ENCODE data around the gene TRAPPC10.
"Not testable (repeated sequence)": the region's sequence is repeated elsewhere in the genome, so short reads cannot be mapped to it uniquely, and the experiment has no call there.

Gene TRAPPC10

DNA sequence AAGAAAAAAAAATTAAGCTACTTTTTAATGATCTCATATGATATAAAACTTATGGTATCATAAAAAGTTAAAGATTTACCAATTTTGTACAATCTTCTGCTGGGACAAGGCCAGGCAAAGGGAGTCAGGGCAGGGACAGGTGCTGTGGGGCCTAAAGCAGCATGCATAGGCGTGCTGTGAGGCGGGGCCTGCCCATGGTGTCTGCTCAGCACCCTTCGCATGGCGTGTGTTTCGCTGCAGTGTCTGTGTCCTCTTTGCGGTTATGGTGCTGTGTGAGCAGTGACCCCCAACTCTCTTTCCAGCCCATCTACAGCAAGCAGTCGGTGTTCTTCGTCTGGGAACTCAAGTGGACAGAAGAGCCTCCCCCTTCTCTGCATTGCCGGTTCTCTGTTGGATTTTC lies 81.7 kb downstream of the TRAPPC10 start:
- no peak for DNase-seq

DNA sequence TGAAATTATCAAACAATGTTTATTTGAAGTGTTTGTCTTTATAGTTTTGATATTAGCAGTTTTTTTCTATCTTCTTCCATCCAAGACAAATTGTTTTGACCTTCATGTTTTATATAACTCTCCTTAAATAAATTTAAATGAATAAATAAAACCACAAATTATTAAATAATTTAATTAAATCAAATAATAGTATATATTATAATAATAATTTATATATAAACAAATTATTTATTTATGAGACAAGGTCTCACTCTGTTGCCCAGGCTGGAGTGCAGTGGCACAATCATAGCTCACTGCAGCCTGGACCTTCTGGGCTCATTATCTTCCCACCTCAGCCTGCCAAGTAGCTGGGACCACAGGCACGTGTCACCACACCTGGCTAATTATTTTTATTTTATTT lies 82.7 kb downstream of the TRAPPC10 start:
- DNase-seq, result no peak

DNA sequence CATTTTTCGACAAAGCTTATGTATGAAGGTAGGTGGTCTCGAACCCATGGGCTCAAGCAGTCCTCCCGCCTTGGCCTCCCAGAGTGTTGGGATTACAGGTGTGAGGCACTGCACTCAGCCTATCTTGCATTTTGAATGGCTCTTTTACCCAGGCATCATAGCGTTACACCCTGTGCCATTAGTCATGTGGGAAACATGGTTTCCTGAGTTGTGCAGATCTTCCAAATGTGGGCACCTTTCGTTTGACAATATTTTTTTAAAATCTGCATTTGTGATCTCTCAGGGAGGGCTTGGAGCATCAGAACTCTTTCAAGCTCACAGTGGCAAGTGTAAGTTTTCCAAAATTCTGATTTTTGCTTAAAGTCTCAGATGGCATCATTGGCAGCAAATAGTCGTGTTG lies 86.4 kb downstream of the TRAPPC10 start:
- DNase-seq, result not testable (repeated sequence)

DNA sequence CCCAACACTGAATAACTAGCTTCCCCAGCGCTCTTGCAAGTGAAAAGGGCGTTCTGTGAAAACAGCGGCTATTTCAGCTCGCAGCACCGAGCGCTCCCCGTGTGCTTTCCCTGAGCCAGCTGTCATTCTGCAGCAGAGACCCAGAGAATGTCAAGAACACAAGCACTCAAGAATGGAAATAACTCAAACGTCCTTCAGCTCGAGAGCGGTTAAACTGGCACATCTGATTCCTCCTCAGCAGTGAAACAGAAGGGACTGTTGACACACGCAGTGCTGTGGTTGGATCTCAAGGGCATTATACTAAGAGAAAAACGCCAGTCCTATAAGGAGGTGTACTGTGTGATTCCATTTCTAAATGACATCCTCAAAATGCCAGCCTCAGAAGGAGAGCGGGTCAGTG lies 86.9 kb downstream of the TRAPPC10 start:
- DNase-seq, result not testable (repeated sequence)

DNA sequence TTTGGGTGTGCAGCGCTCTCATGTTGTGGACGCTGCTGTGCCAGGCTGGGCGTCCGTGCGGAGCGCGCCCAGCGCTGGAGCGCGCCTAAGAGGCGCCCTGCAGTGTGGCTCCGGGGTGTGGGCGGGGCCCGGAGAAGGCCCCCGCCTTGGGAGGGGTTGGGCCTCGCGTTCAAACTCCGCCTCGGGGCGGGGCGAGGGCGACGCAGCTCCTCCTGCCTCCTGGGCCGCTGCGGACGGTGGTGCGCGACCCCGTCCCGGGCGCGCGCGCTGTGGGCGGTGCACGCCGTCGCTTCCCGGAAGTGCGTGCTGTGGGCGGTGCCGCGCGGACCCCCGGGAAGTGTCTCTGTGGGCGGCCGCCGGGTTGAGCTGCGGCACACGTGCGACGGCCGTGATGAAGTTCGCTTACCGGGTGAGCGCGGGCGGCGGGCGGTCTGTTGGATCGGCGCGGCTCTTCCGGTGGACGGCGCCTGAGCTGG lies 95.0 kb downstream of the TRAPPC10 start, which contains the start of gene PWP2:
Gene PWP2 (plus strand): TSS at position 374 of the 476 bp plus-strand sequence. CDS start 18 bp downstream, at position 392.
- not testable (repeated sequence) for DNase-seq

DNA sequence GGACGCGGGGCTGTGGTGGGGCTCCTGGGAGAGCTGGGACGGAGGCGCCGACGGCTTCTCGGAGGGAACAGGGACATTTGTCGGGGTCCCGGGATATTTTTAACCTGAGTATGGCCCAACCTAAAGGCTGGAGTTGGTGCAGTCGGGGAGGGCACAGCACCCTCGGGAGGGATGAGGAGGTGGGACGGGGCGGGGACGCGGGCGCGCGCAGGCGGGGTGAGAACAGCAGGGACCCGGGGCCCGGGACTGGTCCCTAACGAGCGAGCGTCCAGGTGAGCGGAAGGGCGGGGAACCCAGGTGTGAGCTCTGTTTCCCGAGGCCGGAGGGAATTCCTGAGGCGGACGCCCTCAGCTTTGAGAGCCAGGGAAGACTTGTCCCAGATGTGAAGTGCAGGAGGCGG lies 95.5 kb downstream of the TRAPPC10 start:
- not testable (repeated sequence) for DNase-seq

DNA sequence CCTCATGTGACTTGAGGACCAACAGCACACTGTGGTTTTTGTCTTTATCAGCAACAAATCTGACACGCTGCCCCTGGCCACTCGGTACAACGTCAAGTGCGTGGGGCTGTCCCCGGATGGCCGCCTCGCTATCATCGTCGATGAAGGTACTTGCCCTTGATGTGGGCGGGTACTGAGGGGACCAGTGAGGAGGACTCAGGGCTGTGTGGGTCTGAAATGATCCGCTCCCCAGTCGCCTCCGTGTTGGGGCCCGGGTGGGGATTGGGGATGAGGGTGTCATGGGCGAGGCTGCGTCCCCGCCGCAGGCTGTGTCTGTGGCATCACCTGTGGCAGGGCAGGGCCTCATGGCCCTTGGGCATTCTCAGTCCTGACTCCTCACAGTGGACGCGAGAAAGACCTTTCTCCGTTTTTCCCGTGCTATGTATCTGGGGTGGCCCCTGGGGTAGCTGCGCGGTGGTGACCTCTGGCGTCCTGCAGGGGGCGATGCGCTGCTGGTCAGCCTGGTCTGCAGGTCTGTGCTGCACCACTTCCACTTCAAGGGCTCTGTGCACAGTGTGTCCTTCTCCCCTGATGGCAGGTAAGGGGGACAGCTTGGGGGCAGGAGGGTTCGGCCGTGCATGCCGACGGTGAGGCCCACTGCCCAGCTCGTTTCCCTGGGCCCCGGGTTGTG lies 101.7 kb downstream of the TRAPPC10 start:
- not testable (repeated sequence) for DNase-seq

DNA sequence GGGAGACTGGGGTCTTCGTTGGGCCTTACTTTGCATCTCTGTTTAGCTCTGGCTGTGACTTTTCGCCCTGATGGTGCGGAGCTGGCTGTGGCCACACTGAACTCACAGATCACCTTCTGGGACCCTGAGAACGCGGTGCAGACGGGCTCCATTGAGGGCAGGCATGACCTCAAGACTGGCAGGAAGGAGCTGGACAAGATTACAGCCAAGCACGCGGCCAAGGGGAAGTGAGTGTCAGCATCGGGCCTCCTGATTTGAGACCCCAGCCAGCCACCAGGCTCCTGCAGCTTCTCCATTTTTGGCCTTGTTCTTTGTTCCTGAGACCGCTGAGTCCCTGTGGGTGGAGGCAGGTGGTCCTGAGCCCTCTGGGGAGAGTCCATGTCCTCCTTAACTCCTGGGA lies 110.0 kb downstream of the TRAPPC10 start:
- DNase-seq, result not testable (repeated sequence)

DNA sequence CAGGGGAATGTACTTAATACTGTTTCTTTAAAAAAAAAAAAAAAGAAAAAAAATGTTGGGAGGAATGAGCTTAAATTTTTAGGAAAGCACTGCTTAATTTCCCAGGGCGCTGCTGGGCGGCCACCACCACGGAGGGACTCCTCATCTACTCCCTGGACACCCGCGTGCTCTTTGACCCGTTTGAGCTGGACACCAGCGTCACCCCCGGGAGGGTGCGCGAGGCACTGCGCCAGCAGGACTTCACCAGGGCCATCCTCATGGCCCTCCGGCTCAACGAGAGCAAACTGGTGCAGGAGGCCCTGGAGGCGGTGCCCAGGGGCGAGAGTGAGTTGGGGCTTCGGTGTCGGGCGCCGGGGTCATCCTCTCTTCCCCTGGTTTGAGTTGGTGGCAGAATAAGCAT lies 115.7 kb downstream of the TRAPPC10 start:
- DNase-seq, result not testable (repeated sequence)

DNA sequence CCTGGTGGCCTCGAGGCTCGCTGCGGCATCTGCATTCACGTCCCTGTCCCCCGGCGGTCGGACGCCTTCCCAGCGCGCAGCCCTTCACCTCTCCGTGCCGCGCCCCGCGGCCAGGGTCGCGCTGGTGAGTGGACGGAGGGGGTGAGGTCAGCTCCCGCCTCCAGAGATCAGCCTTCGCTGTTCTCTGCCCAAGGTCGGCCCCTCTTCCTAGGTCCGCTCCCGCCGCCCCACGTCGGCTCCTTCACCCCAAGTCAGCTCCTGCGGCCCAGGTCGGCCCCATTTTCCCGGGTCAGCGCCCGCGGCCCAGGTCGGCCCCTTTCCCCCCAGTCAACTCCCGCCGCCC lies 121.6 kb downstream of the TRAPPC10 start:
- not testable (repeated sequence) for DNase-seq

DNA sequence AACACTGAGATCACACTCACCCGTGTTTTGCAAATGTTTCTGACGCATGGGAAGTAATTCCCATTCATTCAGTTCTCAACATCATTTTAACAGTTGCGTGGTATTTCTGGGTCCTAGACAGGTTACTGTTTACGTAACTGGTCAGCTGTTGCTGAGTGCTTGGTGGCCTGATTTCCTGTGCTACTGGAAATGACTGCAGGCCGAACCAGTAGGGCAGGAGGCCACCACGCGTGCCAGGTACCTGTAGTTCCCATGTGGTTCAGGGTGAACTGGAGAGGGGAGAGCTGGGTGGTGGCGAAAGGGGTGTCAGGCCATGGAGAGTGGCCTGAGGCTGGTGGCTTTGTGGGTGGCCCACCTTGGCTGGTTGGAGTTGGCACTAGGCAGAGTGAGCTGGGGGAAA lies 122.6 kb downstream of the TRAPPC10 start:
- DNase-seq, result not testable (repeated sequence)

DNA sequence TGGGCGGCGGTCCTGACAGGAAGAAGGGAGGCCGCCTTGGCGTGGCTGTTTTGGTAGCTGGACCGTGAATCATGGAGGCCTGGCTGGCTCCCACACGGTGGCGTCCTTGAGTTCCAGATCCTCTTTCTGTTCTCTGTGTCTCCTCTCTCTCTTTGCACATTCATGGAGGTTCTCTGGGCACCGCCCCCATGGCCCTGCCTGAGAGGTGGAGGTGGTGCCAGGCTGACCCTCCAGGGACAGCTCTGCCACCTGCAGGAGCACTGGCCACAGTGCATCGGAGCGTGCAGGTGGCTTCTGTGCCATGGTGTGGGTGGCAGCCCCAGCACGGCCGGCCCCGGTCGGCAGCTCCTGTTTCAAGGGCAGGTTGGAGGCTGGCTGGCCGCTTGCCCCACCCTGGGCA lies 125.9 kb downstream of the TRAPPC10 start:
- DNase-seq, result not testable (repeated sequence)

DNA sequence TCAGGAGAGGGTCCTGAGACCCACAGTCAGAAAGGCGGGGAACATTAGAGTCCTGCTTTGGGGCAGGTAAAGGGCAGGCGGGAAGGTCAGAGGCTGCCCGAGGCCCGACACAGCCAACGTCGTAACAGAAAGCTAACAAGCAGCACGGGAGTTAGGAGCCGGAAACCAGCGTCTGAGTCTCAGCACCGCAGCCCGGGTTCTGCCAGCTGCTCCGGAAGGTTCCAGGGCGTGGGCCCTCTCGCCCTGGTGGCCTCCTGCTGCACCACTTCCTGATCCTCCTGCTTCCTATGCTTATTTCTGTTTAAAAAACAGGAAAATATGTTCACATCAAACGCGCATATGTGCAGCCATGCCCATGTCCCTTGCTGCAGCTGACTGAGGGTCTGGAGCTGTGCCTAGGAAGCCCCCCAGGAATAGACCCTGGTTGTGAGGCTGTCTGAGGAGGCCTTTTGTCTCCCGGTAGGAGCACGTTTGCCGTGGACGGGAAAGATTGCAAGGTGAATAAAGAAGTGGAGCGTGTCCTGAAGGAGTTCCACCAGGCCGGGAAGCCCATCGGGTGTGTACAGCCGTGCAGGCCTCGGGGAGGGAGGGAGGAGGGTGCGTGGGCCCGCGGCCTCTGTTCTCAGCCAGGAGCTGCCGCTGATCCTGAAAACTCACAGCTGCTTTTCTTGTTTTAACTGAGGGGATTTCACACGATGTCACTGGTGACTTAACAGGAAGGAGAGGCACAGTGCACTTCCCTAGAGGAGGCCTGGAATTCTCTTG lies 127.9 kb downstream of the TRAPPC10 start:
- DNase-seq, result not testable (repeated sequence)

DNA sequence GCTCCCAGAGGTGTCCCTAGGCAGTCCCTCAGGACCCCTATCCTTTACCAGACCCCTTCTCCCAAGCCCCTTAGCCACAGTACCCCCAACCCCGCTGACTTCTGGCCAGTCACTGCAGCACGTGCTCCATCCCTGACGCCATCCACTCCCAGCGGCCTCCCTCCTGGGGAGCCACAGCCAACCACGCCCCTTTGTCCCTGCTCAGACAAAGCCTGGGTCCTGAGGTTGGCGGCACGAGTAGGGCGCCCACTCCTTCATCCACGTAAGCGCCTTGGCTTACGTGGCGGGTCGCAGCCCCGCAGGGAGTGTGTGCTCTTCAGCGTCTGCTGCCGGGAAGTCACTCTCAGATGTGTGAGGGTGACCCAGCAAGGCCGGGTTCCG lies 128.4 kb downstream of the TRAPPC10 start:
- not testable (repeated sequence) for DNase-seq

DNA sequence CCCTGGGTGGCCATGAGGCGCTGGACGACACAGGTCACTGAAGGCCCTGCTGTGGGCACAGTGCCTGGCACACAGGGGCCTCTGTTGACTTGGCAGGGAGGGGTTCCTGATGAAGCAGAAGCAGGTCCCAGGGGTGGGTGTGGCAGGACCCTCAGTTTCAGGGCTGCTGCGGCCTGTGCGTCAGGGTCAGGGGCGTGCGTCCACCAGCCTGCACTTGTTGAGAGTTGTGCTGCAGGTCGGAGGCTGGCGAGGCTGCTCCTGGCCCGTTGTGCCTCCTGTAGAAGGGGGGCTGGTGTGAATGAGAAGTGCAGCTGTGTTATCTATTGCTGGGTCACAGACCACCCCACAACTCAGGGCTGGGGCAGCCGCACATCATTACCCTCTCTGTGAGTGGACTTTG lies 130.4 kb downstream of the TRAPPC10 start:
- not testable (repeated sequence) for DNase-seq

DNA sequence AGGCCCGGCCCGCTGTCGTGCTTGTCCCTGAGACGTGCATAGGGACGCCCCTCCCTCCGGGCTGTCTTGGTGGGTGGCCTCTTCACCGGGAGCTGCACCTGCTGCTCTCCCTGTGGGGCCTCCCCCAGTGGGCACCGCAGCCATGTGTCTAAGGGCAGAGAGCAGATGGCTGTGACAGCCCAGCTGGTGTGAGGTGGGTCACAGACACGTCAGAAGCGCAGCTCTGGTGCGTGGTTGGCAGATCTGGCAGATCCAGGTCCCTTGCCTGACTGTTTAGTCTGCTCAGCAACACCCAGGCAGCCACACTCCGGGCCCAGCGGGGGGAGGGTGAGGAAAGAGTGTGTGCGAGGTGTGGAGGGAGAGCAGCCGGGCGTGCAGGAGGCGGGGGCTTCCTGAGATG lies 131.3 kb downstream of the TRAPPC10 start:
- not testable (repeated sequence) for DNase-seq

DNA sequence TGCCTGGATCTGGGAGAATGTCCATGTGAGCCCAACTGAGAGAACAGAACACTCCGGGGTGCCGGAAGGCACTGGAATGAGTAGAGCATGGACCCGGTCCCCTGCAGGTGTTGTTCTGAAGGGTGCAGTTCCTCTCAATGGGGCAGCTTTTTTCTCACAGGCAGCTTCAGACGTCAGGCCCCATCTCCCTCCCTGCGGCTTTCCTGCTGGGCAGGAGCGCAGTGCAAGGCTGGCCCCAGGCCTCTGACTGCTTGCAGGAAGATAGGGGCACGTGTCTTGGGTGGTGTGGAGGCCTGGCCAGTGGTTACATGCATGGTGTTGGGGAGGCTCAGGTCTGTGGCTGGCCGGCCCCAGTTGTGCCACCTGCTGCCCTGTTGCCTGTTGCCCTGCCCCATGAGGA lies 131.9 kb downstream of the TRAPPC10 start:
- not testable (repeated sequence) for DNase-seq

DNA sequence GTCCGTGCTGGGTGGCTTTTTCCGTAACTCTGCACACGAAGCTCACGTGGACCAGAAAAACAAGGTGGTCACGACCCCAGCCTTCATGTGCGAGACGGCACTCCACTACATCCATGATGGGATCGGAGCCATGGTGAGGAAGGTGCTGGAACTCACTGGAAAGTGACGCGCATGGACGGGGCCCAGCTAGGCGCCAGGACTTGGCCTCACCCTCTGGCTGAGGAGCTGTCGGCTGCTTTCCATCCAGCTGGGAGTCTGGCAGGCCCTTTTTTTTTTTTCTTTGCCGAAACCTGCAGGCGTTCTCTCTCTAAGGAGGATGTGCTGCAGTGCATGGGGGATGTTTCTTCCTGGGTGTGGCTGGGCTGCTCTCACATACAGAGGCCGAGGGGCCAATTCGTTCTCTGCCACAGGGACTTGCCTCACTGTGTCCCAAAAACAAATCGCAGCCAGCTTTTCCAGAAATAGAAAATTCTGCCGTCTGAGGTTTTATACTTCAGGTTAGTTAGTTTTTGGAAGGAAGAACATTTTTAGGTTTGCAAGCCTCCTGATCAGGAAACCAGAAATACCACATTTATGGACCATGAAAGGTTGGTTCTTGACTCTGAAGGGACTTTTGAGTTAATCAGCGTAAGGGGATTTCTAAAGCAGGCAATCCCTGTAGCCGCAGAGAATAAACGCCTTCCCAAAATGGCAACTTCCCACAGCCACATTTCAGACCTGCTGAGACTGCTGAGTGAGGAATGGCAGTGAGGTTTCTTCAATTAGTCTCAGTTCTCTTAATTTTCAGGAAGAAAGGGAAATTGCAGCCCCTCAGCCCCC lies 132.9 kb downstream of the TRAPPC10 start:
- not testable (repeated sequence) for DNase-seq

DNA sequence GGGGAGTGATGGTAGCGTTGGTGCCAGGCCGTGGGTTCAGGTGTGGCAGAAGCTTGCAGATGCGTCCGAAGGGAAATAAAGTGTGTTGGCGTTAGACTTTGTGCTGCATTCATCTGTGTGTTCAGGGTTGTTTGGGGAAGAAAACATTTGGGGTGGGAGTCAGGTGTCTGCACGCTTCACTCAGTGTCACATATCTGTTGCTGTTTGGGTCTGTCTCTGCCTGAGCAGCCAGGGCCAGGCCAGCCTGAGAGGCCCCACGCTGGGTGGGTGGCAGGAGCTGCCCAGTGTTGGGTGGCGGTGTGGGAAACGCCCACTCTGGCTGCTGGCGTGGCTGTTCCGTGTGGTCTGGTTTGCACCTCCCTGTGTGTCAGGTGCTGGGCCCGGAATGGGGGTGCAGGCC lies 133.5 kb downstream of the TRAPPC10 start:
- DNase-seq, result not testable (repeated sequence)

DNA sequence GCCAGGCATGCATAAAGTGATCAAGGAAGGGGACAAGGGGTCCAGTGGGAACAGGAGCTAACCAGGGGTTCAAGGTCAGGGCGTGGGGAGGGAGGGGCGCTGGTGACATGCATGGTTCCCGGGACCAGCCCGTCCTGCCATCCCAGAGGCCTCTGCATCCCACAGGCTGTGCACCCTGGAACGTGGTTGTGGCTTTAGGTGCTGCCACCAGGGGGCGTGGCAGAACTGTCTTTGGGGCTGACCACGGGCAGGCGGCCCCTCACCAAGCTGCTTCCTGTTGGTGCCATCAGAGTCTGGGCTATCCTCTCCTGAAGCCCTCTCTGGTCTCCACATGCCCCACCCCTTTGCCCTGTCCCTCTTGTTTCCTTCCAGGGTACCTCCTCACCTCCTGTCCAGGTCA lies 135.0 kb downstream of the TRAPPC10 start:
- DNase-seq, result not testable (repeated sequence)

DNA sequence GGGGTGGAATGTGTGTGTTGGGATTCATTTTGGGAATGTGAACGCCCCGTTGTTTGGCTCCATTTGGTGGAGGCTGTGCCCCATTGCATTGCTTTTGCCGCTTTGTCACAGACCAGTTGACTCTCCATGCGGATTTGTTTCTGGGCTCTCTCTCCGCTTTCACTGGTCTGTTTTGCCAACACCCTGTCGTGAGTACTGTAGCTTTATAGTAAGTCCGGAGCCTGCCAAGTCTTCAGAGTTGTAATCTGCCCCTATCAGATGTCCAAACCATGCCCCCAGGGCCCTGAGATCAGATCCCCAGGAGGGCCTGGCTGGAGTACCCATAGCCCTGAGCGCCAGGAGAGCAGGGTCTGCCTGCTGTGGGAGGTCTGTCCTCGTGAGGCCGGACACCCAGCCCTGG lies 138.1 kb downstream of the TRAPPC10 start:
- not testable (repeated sequence) for DNase-seq

DNA sequence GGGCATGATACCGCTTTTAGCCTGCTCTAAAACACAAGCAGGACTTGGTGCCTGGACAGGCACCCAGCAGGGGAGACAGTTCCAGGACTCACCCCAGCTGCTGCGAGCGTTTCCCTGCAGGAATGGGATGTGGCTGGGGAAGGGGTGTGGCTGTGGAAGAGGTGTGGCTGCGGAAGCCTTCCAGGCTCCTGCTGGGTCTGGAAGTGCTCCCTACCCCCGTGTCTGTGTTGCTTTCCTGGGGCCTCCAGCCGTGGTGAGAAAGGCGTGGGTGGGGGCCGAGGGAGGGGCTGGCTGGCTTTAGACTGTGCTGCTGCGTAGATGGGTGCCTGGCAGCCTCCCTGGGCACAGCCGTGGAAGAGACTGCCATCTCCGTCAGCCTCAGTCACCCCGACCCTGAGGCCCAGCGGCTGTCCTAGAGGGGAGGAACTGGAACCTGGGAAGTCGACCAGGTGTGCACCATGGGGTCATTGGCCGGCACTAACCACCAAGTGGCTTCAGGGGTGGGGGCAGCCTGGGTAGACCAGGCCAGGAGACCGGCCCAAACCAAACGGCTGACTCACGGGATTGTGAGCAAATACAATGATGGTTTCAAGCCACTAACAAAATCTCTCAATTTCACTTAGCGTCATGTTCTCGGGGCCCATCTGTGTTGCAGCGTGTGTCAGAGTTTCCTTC lies 141.2 kb downstream of the TRAPPC10 start:
- not testable (repeated sequence) for DNase-seq

DNA sequence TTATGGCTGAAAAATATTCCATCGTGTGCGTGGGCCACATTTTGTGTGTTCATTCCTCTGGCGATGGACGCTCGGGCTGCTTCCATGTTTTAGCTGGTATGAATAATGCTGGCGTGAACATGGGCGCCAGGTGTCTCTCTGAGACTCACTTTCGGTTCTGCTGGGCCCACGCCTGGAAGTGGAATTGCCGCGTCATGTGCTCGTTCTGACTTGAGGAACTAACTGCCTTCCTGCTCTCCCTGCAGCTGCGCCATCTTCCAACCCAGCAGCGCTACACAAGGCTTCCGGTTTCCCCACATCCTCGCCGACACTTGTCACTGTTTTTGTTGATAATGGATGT lies 141.8 kb downstream of the TRAPPC10 start:
- not testable (repeated sequence) for DNase-seq
